ENCODE results near the gene ROR2. TPM values are rescaled to one million over a fixed set of nuclear protein-coding genes. Genes with fewer than 3 reads are reported as not detected.

Gene ROR2
- total RNA-seq, 2 donors from 2014 or later, result 4.0 to 5.4 TPM

GRCh38 chr9:91583161-91583875 lies 366.7 kb downstream of the ROR2 start:
- H3K9me3 ChIP-seq, result no peaks in the 10 kb centered on the region
- H3K4me1 ChIP-seq, result no peaks in the 10 kb centered on the region
- TF ChIP-seq, protein P1, sequence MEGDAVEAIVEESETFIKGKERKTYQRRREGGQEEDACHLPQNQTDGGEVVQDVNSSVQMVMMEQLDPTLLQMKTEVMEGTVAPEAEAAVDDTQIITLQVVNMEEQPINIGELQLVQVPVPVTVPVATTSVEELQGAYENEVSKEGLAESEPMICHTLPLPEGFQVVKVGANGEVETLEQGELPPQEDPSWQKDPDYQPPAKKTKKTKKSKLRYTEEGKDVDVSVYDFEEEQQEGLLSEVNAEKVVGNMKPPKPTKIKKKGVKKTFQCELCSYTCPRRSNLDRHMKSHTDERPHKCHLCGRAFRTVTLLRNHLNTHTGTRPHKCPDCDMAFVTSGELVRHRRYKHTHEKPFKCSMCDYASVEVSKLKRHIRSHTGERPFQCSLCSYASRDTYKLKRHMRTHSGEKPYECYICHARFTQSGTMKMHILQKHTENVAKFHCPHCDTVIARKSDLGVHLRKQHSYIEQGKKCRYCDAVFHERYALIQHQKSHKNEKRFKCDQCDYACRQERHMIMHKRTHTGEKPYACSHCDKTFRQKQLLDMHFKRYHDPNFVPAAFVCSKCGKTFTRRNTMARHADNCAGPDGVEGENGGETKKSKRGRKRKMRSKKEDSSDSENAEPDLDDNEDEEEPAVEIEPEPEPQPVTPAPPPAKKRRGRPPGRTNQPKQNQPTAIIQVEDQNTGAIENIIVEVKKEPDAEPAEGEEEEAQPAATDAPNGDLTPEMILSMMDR (IDR thresholded peaks at IDR 0.05), result no peak
- TF ChIP-seq POLR2A (IDR thresholded peaks at IDR 0.05), result no peak
- DNase-seq (no peak), ATAC-seq (no peak)
- H3K27ac ChIP-seq, result no peak overlapping the region
- intact Hi-C loops (cut with DNase I), result no loop called here
- no peaks in the 10 kb centered on the region for H3K27me3 ChIP-seq
- no peak overlapping the region for H3K4me3 ChIP-seq
- no peaks in the 10 kb centered on the region for H3K36me3 ChIP-seq (replicated peaks in 1 of 2; ENCODE audit: insufficient read depth in 1 of 2, low read depth in 2 of 2)

GRCh38 chr9:91582181-91582580 lies 367.8 kb downstream of the ROR2 start:
- intact Hi-C loops (cut with DNase I), result no loop called here
- no peak overlapping the region for H3K27ac ChIP-seq
- DNase-seq (no peak), ATAC-seq (no peak)
- H3K4me3 ChIP-seq, result no peak overlapping the region
- H3K9me3 ChIP-seq, result no peaks in the 10 kb centered on the region
- WGBS, 2 donors, result 87 to 96% methylated on average over 4 of the region's 4 CpGs
- H3K27me3 ChIP-seq, result no peaks in the 10 kb centered on the region
- H3K36me3 ChIP-seq (replicated peaks in 1 of 2; ENCODE audit: insufficient read depth in 1 of 2, low read depth in 2 of 2), result no peaks in the 10 kb centered on the region
- TF ChIP-seq POLR2A (IDR thresholded peaks at IDR 0.05), result no peak
- TF ChIP-seq, protein P1 (IDR thresholded peaks at IDR 0.05), result no peak
- no peaks in the 10 kb centered on the region for H3K4me1 ChIP-seq

- intact Hi-C loops (cut with DNase I), result no loop called here
- no peak overlapping the region for H3K4me3 ChIP-seq
- no peaks in the 10 kb centered on the region for H3K4me1 ChIP-seq
- ATAC-seq (no peak), DNase-seq (no peak)
- H3K27me3 ChIP-seq, result no peaks in the 10 kb centered on the region
- WGBS, 2 donors, result 58 to 64% methylated on average over 2 of the region's 2 CpGs
- H3K9me3 ChIP-seq, result no peaks in the 10 kb centered on the region
- H3K36me3 ChIP-seq (replicated peaks in 1 of 2; ENCODE audit: insufficient read depth in 1 of 2, low read depth in 2 of 2), result no peaks in the 10 kb centered on the region
- no peak overlapping the region for H3K27ac ChIP-seq
- no peak for TF ChIP-seq POLR2A (IDR thresholded peaks at IDR 0.05)
- TF ChIP-seq, protein P1 (IDR thresholded peaks at IDR 0.05), result no peak
Measured at GRCh38 chr9:91580136-91580535, 369.9 kb downstream of the ROR2 start.

- no peak for DNase-seq
- no peak for ATAC-seq
- intact Hi-C loops (cut with DNase I), result no loop called here
- no peak overlapping the region for H3K4me3 ChIP-seq
- 78 to 90% methylated on average over 2 of the region's 2 CpGs for WGBS, 2 donors
- no peaks in the 10 kb centered on the region for H3K27me3 ChIP-seq
- H3K36me3 ChIP-seq (replicated peaks in 1 of 2; ENCODE audit: insufficient read depth in 1 of 2, low read depth in 2 of 2), result no peaks in the 10 kb centered on the region
- no peaks in the 10 kb centered on the region for H3K4me1 ChIP-seq
- H3K27ac ChIP-seq, result no peak overlapping the region
- no peak for TF ChIP-seq POLR2A (IDR thresholded peaks at IDR 0.05)
- TF ChIP-seq, protein P1 (IDR thresholded peaks at IDR 0.05), result no peak
- no peaks in the 10 kb centered on the region for H3K9me3 ChIP-seq
Measured at GRCh38 chr9:91578911-91579310, 371.1 kb downstream of the ROR2 start.

- TF ChIP-seq, protein P1 (IDR thresholded peaks at IDR 0.05), result no peak
- no peak for TF ChIP-seq POLR2A (IDR thresholded peaks at IDR 0.05)
- intact Hi-C loops (cut with DNase I), result no loop called here
- no peaks in the 10 kb centered on the region for H3K36me3 ChIP-seq (replicated peaks in 1 of 2; ENCODE audit: insufficient read depth in 1 of 2, low read depth in 2 of 2)
- no peaks in the 10 kb centered on the region for H3K9me3 ChIP-seq
- DNase-seq, result no peak
- WGBS, 2 donors, result 64 to 72% methylated on average over 6 of the region's 6 CpGs
- H3K4me1 ChIP-seq, result no peaks in the 10 kb centered on the region
- no peaks in the 10 kb centered on the region for H3K27me3 ChIP-seq
- no peak for ATAC-seq
- no peak overlapping the region for H3K27ac ChIP-seq
- H3K4me3 ChIP-seq, result no peak overlapping the region
Measured at GRCh38 chr9:91577633-91578061, 372.4 kb downstream of the ROR2 start.
